Esophagus muscularis mucosa (tissue), 3 donors: ENCODE measurements around the gene P3H3.

Source experiments
- CTCF ChIP-seq, 3 experiments: fragments of 200-600 bp in 2 of 3; fragments of 450-650 bp in 1 of 3; sonication (generic) in 2 of 3; IDR thresholded peaks; one replicate each; pipeline ENCODE4 v1.5.1; 2017 to 2019; ENCODE audit warnings: antibody characterized with exemption in 3 of 3, mild to moderate bottlenecking in 2 of 3, moderate library complexity in 1 of 3
- POLR2A ChIP-seq: fragments of 450-650 bp; IDR thresholded peaks from one replicate; pipeline ENCODE4 v1.6.1; 2017; ENCODE audit warnings: antibody characterized with exemption, moderate library complexity, mild to moderate bottlenecking, low read depth

GRCh38 chr12:6818645-6819044 lies 9.6 kb upstream of the P3H3 start:
- no peak for TF ChIP-seq CTCF (IDR thresholded peaks at IDR 0.05)
- TF ChIP-seq POLR2A, result no peak
